Stomach (tissue), 9 donors: ENCODE measurements around the gene EPHX1. TPM values are rescaled to one million over a fixed set of nuclear protein-coding genes. Genes with fewer than 3 reads are reported as not detected.

Source experiments
- DNase-seq, 2 donors: peaks; one replicate each; pipeline versions ENCODE4 v3.0.0 to v3.0.0-alpha.2; 2013 to 2019
- H3K27ac ChIP-seq, 5 donors: fragments of 200-600 bp in 4 of 5; sonication (generic) in 4 of 5; one replicate each; pipeline ENCODE4 v1.5.1; 2013 to 2019; ENCODE audit warnings: mild to moderate bottlenecking in 1 of 5, moderate library complexity in 1 of 5
- H3K27me3 ChIP-seq, 3 donors: fragments of 200-600 bp; sonication (generic); one replicate each; pipeline ENCODE4 v1.5.1; 2017 to 2019; ENCODE audit warnings: mixed run types in 1 of 3
- H3K36me3 ChIP-seq, 4 donors: fragments of 200-600 bp; sonication (generic); 1 replicate in 3 of 4; 2 replicates in 1 of 4; pipeline ENCODE4 v1.5.1; 2016 to 2019
- H3K4me1 ChIP-seq, 4 donors: fragments of 200-600 bp; sonication (generic); one replicate each; pipeline ENCODE4 v1.5.1; 2016 to 2019
- H3K4me3 ChIP-seq, 4 donors: fragments of 200-600 bp; sonication (generic) in 3 of 4; one replicate each; pipeline ENCODE4 v1.5.1; 2016 to 2019; ENCODE audit warnings: mild to moderate bottlenecking in 1 of 4
- H3K9me3 ChIP-seq, 4 donors: fragments of 200-600 bp; sonication (generic); one replicate each; pipeline ENCODE4 v1.5.1; 2016 to 2019
- CTCF ChIP-seq, 7 experiments: fragments of 450-650 bp in 4 of 7; fragments of 200-600 bp in 3 of 7; sonication (generic) in 3 of 7; IDR thresholded peaks; one replicate each; pipeline ENCODE4 v1.5.1; 2016 to 2019; ENCODE audit warnings: antibody characterized with exemption in 7 of 7, control low read depth in 2 of 7, mild to moderate bottlenecking in 1 of 7
- EP300 ChIP-seq: sonication (generic); formaldehyde crosslinking; IDR thresholded peaks from one replicate; pipeline ENCODE4 v1.6.1; 2017; ENCODE audit warnings: antibody characterized with exemption
- POLR2A ChIP-seq, 4 donors: fragments of 450-650 bp; IDR thresholded peaks; one replicate each; pipeline ENCODE4 v1.6.1; 2016; ENCODE audit warnings: antibody characterized with exemption in 4 of 4, control low read depth in 2 of 4, mild to moderate bottlenecking in 1 of 4, moderate library complexity in 1 of 4
- POLR2AphosphoS5 ChIP-seq, 3 donors: sonication (generic); formaldehyde crosslinking; IDR thresholded peaks; one replicate each; pipeline ENCODE4 v1.6.1; 2016; ENCODE audit warnings: antibody characterized with exemption in 3 of 3
- WGBS, 5 donors: extraction: QIAGEN DNeasy Blood & Tissue Kit in 3 of 5; methylation state at CpG; one replicate each; pipeline versions ENCODE4 v1.1.5 to v1.1.7; 2013 to 2018; 5-methylcytosine and 5-hydroxymethylcytosine counted together
- intact Hi-C: fragments of 100-400 bp; cut with DNase I; formaldehyde crosslinking; loops from one replicate; pipeline ENCODE4 v1.15.1; 2023; ENCODE audit warnings: low total_unique reads
- polyA plus RNA-seq, 3 donors: library from polyadenylated mRNA; stranded (reverse); fragments of 200-250 nt; gene quantifications; one replicate each; pipeline ENCODE4 v1.2.3, GENCODE V29; 2013
- total RNA-seq, 5 donors: library from RNA; depleted of rRNA; stranded (reverse); fragments of >200 nt; gene quantifications; one replicate each; pipeline versions ENCODE4 v1.1.0 to v1.2.3, GENCODE V29; 2014 to 2016
- donor health status: healthy with polysubstance abuse.
- donor health status: Bipolar disorder and iron deficiency.
- donor health status: healthy.

Gene EPHX1
- total and polyA plus RNA-seq, 8 donors: 13.0 to 94.6 (median 40.5) TPM

DNA sequence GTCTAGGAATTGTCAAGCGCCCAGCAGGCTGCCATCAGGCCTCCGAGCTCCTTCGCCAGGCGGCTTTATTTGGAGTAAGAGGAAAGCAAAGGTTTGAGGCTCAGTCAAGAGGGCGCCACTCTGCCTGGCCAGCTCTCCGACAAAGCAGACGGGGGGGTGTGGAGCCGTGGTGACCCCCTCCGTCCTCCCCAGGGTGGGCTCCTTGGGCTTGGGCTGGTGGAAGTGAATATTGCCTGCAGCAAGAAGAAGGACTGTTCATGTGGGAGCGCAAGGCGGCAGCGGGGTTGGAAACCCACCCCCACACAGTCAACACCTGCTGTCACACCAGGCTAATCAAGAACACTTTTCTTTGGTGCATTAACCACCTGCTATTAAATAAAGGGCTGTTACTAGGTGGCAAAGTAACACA is 14.6 kb downstream of the EPHX1 start:
- peak in 1 of 2 donors; percentile 37 for DNase-seq
- no peak for TF ChIP-seq CTCF (IDR thresholded peaks at IDR 0.05)
- no peak for TF ChIP-seq POLR2A (IDR thresholded peaks at IDR 0.05)
- TF ChIP-seq POLR2AphosphoS5 (IDR thresholded peaks at IDR 0.05): no peak
- TF ChIP-seq EP300: no peak
- H3K27ac ChIP-seq: peak overlapping the region in 3 of 5 donors; percentile 27 to 70 (median 65)
- peaks cover 7 to 12% (median 10%) of the 10 kb centered on the region in 4 donors for H3K36me3 ChIP-seq
- 55 to 71% (median 67%) methylated on average over 5 to 12 of the region's 12 CpGs for WGBS, 5 donors
- H3K27me3 ChIP-seq: no peaks in the 10 kb centered on the region
- intact Hi-C loops: no loop called here
- no peak overlapping the region for H3K4me3 ChIP-seq
- H3K9me3 ChIP-seq: no peaks in the 10 kb centered on the region
- H3K4me1 ChIP-seq: peaks cover 53 to 80% (median 66%) of the 10 kb centered on the region in 4 donors

DNA sequence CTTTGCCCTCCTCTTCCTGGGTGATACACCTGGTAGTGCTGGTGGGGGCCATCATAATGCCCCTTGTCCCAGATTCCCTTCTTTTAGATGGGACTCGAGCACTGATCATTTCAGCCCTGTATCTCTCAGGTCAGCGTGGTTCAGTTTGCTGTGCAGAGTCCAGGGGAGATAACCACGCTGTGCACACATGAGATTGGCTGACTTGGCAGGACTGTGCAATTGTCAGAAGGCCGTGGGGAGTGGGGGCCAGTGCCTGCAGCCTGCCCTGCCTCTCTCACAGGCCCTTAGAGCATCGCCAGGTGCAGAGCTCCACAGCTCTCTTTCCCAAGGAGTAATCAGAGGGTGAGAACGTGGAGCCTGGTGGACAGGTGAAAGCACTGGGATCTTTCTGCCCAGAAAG is 15.2 kb downstream of the EPHX1 start:
- H3K27ac ChIP-seq: peak overlapping the region in 3 of 5 donors; percentile 2 to 70 (median 65)
- H3K27me3 ChIP-seq: no peaks in the 10 kb centered on the region
- peaks cover 48 to 75% (median 61%) of the 10 kb centered on the region in 4 donors for H3K4me1 ChIP-seq
- H3K9me3 ChIP-seq: no peaks in the 10 kb centered on the region
- H3K36me3 ChIP-seq: peaks cover 9 to 16% (median 16%) of the 10 kb centered on the region in 4 donors
- TF ChIP-seq POLR2A (IDR thresholded peaks at IDR 0.05): no peak
- peak in 1 of 3 donors; percentile 11 for TF ChIP-seq POLR2AphosphoS5 (IDR thresholded peaks at IDR 0.05)
- intact Hi-C loops: no loop called here
- peak; percentile 54 to 73 for DNase-seq
- no peak overlapping the region for H3K4me3 ChIP-seq
- 28 to 64% (median 49%) methylated on average over 5 to 6 of the region's 6 CpGs for WGBS, 5 donors

GRCh38 chr1:225825607-225826007 is 15.7 kb downstream of the EPHX1 start:
- no peaks in the 10 kb centered on the region for H3K27me3 ChIP-seq
- WGBS, 5 donors: 54 to 68% (median 64%) methylated on average over 7 of the region's 7 CpGs

DNA sequence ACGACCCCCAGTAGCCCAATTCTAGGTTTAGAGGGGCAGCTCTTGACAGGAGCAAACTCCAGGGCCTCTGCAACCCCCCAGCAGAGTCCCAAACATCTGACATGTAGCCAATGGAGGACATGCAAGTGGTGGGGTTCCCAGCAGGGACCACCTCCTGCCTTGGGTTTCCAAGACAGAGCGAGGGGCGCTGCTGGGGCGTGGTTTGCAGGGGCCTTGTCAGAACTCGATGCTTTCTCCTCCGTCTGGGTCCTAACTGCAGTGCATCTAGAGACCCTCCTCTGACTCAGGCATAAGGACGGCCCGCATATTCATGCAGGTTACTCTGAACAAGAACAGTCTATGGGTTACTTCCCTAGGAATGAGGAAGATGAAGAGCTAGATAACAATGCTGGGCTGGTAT is 17.2 kb downstream of the EPHX1 start:
- Histone ChIP-seq H3K27ac (peak overlapping the region in 3 of 5 donors; percentile 2 to 70 (median 5)), H3K4me3 (no peak overlapping the region), H3K27me3 (no peaks in the 10 kb centered on the region), H3K9me3 (no peaks in the 10 kb centered on the region), H3K36me3 (peaks cover 22 to 36% (median 36%) of the 10 kb centered on the region in 4 donors), H3K4me1 (peaks cover 39 to 55% (median 46%) of the 10 kb centered on the region in 4 donors)
- WGBS, 5 donors: 72 to 97% (median 77%) methylated on average over 7 to 8 of the region's 8 CpGs
- TF ChIP-seq CTCF (IDR thresholded peaks at IDR 0.05): no peak
- TF ChIP-seq POLR2A (IDR thresholded peaks at IDR 0.05): no peak
- no peak for TF ChIP-seq EP300
- no peak for TF ChIP-seq POLR2AphosphoS5 (IDR thresholded peaks at IDR 0.05)
- no peak for DNase-seq
- intact Hi-C loops: no loop called here

More at GRCh38 chr1:225825607-225826007, 15.7 kb downstream of the EPHX1 start:
- no peak for DNase-seq
- TF ChIP-seq POLR2A (IDR thresholded peaks at IDR 0.05): no peak
- TF ChIP-seq EP300: no peak
- TF ChIP-seq CTCF (IDR thresholded peaks at IDR 0.05): no peak
- TF ChIP-seq POLR2AphosphoS5 (IDR thresholded peaks at IDR 0.05): no peak
- peaks cover 43 to 69% (median 57%) of the 10 kb centered on the region in 4 donors for H3K4me1 ChIP-seq
- no peak overlapping the region for H3K4me3 ChIP-seq
- peak overlapping the region in 4 of 5 donors; percentile 2 to 70 (median 18) for H3K27ac ChIP-seq
- H3K36me3 ChIP-seq: peaks cover 10 to 22% (median 21%) of the 10 kb centered on the region in 4 donors
- H3K9me3 ChIP-seq: no peaks in the 10 kb centered on the region
- intact Hi-C loops: no loop called here

- H3K4me3 ChIP-seq: no peak overlapping the region
- H3K27me3 ChIP-seq: no peaks in the 10 kb centered on the region
- 91 to 95% (median 93%) methylated on average over 14 of the region's 14 CpGs for WGBS, 5 donors
- no peak for DNase-seq
- TF ChIP-seq POLR2AphosphoS5 (IDR thresholded peaks at IDR 0.05): no peak
- TF ChIP-seq CTCF (IDR thresholded peaks at IDR 0.05): no peak
- TF ChIP-seq POLR2A (IDR thresholded peaks at IDR 0.05): no peak
- no peak for TF ChIP-seq EP300
- intact Hi-C loops: no loop called here
- no peak overlapping the region for H3K27ac ChIP-seq
- H3K36me3 ChIP-seq: peaks cover 27 to 52% (median 48%) of the 10 kb centered on the region in 4 donors
- peaks cover 31 to 39% (median 35%) of the 10 kb centered on the region in 4 donors for H3K4me1 ChIP-seq
- H3K9me3 ChIP-seq: no peaks in the 10 kb centered on the region
These were observed 18.9 kb downstream of the EPHX1 start for GRCh38 chr1:225828706-225829345.
